CD4-positive, CD25-positive, alpha-beta regulatory T cell (primary cell): ENCODE measurements around the gene C11orf97. TPM values are rescaled to one million over a fixed set of nuclear protein-coding genes. Genes with fewer than 3 reads are reported as not detected.

Experiments used
- ATAC-seq, 2 donors: fragments of 150-1000 bp; cut with Tn5 transposase; one replicate each; pipeline ENCODE4 v1.10.0; 2021; ENCODE audit warnings: low read depth in 2 of 2, moderate number of reproducible peaks in 2 of 2, moderate library complexity in 1 of 2
- DNase-seq, 3 donors: peaks; one replicate each; pipeline versions ENCODE4 v3.0.0 to v3.0.0-alpha.2; 2012 to 2022; ENCODE audit warnings: mixed read lengths in 1 of 3
- H3K27ac ChIP-seq: one replicate; pipeline ENCODE4 v1.7.0; 2013; ENCODE audit warnings: mild to moderate bottlenecking, low read length; ENCODE audit not compliant: insufficient read depth, poor library complexity, severe bottlenecking
- H3K27me3 ChIP-seq: one replicate; pipeline ENCODE4 v1.7.0; 2013; ENCODE audit warnings: low read length; ENCODE audit not compliant: control insufficient read depth, insufficient read depth
- H3K36me3 ChIP-seq: one replicate; pipeline ENCODE4 v1.7.0; 2013; ENCODE audit warnings: mild to moderate bottlenecking, low read length, moderate library complexity; ENCODE audit not compliant: control insufficient read depth, insufficient read depth
- H3K4me1 ChIP-seq: 2 replicates; pipeline ENCODE4 v1.7.0; 2013; ENCODE audit warnings: mild to moderate bottlenecking, low read length; ENCODE audit not compliant: insufficient read depth, control insufficient read depth, poor library complexity, severe bottlenecking
- H3K4me3 ChIP-seq: one replicate; pipeline ENCODE4 v1.7.0; 2013; ENCODE audit warnings: low read depth, mild to moderate bottlenecking, low read length, moderate library complexity
- H3K9me3 ChIP-seq, 2 experiments: 1 replicate in 1 of 2; 2 replicates in 1 of 2; pipeline ENCODE4 v1.7.0; 2013; ENCODE audit warnings: low read length in 2 of 2, mild to moderate bottlenecking in 1 of 2, moderate library complexity in 1 of 2; ENCODE audit not compliant: control insufficient read depth in 2 of 2
- H3K27ac Mint-ChIP-seq, 3 donors: one replicate each; pipeline ENCODE4 v1.8.0; 2020 to 2022; ENCODE audit warnings: mild to moderate bottlenecking in 3 of 3, mixed read lengths in 3 of 3, moderate library complexity in 2 of 3
- H3K27me3 Mint-ChIP-seq: one replicate; pipeline ENCODE4 v1.8.0; 2022; ENCODE audit warnings: mild to moderate bottlenecking, mixed read lengths
- H3K36me3 Mint-ChIP-seq: one replicate; pipeline ENCODE4 v1.8.0; 2020; ENCODE audit warnings: mixed read lengths
- H3K4me1 Mint-ChIP-seq, 4 donors: one replicate each; pipeline ENCODE4 v1.8.0; 2020 to 2022; ENCODE audit warnings: mixed read lengths in 4 of 4, mild to moderate bottlenecking in 1 of 4
- H3K4me3 Mint-ChIP-seq, 4 donors: one replicate each; pipeline ENCODE4 v1.8.0; 2020 to 2022; ENCODE audit warnings: mild to moderate bottlenecking in 4 of 4, mixed read lengths in 4 of 4, moderate library complexity in 3 of 4
- H3K9me3 Mint-ChIP-seq, 7 donors: one replicate each; pipeline ENCODE4 v1.8.0; 2020 to 2022; ENCODE audit warnings: mixed read lengths in 7 of 7, mild to moderate bottlenecking in 3 of 7, moderate library complexity in 2 of 7
- polyA plus RNA-seq, 4 donors: library from polyadenylated mRNA; unstranded; fragments of 300-500 nt; fragmentation: Illumina TruSeq; gene quantifications; one replicate each; pipeline ENCODE4 v1.2.3, GENCODE V29; 2021
- total RNA-seq: library from RNA; stranded (reverse); gene quantifications from one replicate; pipeline ENCODE4 v1.2.3, GENCODE V29; 2022

C11orf97 gene
- total and polyA plus RNA-seq, 5 donors from 2014 or later, result not detected

- no peak for ATAC-seq
- Histone ChIP-seq H3K9me3 (no peaks in the 10 kb centered on the region), H3K27ac (no peak overlapping the region), H3K4me3 (no peak overlapping the region), H3K4me1 (no peaks in the 10 kb centered on the region), H3K36me3 (no peaks in the 10 kb centered on the region), H3K27me3 (peaks cover 26% of the 10 kb centered on the region)
- H3K4me3 Mint-ChIP-seq, result no peak overlapping the region
- peaks cover 66% of the 10 kb centered on the region for H3K27me3 Mint-ChIP-seq
- no peaks in the 10 kb centered on the region for H3K4me1 Mint-ChIP-seq
- no peaks in the 10 kb centered on the region for H3K9me3 Mint-ChIP-seq
- DNase-seq, result no peak
- H3K36me3 Mint-ChIP-seq, result no peaks in the 10 kb centered on the region
- peak overlapping the region in 1 of 3 donors; percentile 10 for H3K27ac Mint-ChIP-seq
Measured at GRCh38 chr11:94528551-94528950, 16.3 kb downstream of the C11orf97 start.

GRCh38 chr11:94532211-94532610 lies 19.9 kb downstream of the C11orf97 start:
- Mint-ChIP-seq H3K4me3 (no peak overlapping the region), H3K27ac (no peak overlapping the region), H3K27me3 (peaks cover 65% of the 10 kb centered on the region), H3K9me3 (peaks cover 0 to 2% (median 0%) of the 10 kb centered on the region in 7 donors), H3K36me3 (no peaks in the 10 kb centered on the region), H3K4me1 (no peaks in the 10 kb centered on the region)
- H3K4me3 ChIP-seq, result no peak overlapping the region
- peaks cover 26% of the 10 kb centered on the region for H3K27me3 ChIP-seq
- DNase-seq, result no peak
- H3K9me3 ChIP-seq, result no peaks in the 10 kb centered on the region
- ATAC-seq, result no peak
- H3K27ac ChIP-seq, result no peak overlapping the region
- no peaks in the 10 kb centered on the region for H3K36me3 ChIP-seq
- H3K4me1 ChIP-seq, result no peaks in the 10 kb centered on the region

GRCh38 chr11:94533206-94533605 lies 20.9 kb downstream of the C11orf97 start:
- H3K27ac ChIP-seq, result no peak overlapping the region
- peaks cover 0 to 2% (median 0%) of the 10 kb centered on the region in 7 donors for H3K9me3 Mint-ChIP-seq
- no peaks in the 10 kb centered on the region for H3K36me3 Mint-ChIP-seq
- no peak overlapping the region for H3K4me3 ChIP-seq
- no peaks in the 10 kb centered on the region for H3K4me1 ChIP-seq
- no peak overlapping the region for H3K27ac Mint-ChIP-seq
- ATAC-seq (no peak), DNase-seq (no peak)
- no peaks in the 10 kb centered on the region for H3K9me3 ChIP-seq
- H3K4me1 Mint-ChIP-seq, result no peaks in the 10 kb centered on the region
- H3K36me3 ChIP-seq, result no peaks in the 10 kb centered on the region
- H3K27me3 Mint-ChIP-seq, result peaks cover 63% of the 10 kb centered on the region
- H3K27me3 ChIP-seq, result peaks cover 22% of the 10 kb centered on the region
- H3K4me3 Mint-ChIP-seq, result no peak overlapping the region

DNA sequence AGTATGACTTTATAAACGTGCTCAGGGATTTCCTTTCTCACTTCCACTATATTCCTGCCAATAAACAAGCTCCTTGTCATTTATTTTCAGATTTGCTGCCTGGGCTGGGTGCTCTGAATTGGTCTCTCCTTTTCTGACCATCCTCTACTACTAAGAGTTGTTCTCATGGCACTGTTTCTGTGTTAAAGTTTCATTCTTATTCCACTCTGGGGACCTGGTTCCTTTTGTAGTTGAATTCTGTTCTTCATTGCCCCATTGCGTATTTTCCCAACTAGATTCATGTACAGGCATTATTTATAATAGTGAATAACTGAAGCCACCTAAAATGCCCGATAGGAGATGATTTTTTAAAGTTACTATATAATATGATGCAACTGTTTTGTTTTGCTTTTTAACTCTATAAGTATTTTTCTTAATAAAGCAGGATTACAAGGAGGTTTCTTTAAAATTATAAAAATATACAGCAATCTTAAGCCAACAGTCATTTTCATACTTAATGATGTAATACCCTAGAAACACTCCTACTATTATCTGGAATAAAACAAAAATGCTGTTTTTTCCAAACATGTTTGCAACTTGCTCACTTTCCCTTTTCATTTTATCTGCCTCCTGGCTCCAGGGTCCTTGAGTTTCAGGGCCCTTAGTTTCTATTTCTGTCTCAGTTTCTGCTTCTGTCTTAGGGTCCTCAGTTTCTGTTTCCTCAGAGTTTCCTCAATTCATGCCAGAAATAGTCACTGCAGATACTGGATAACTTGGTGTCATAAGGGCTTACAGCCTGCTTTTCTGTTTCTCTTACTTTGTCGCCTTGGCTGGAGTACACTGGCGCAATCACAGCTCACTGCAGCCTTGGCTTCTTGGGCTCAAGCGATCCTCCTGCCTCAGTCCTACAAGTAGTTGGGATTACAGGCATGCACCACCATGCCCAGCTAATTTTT lies 21.7 kb downstream of the C11orf97 start:
- H3K4me1 Mint-ChIP-seq, result no peaks in the 10 kb centered on the region
- H3K27ac Mint-ChIP-seq, result no peak overlapping the region
- H3K27me3 Mint-ChIP-seq, result peaks cover 58% of the 10 kb centered on the region
- H3K4me3 Mint-ChIP-seq, result peak overlapping the region in 1 of 4 donors; percentile 44
- no peak overlapping the region for H3K27ac ChIP-seq
- no peaks in the 10 kb centered on the region for H3K9me3 ChIP-seq
- H3K4me3 ChIP-seq, result no peak overlapping the region
- H3K9me3 Mint-ChIP-seq, result peaks cover 0 to 2% (median 0%) of the 10 kb centered on the region in 7 donors
- no peaks in the 10 kb centered on the region for H3K36me3 Mint-ChIP-seq
- no peaks in the 10 kb centered on the region for H3K36me3 ChIP-seq
- no peak for ATAC-seq
- no peaks in the 10 kb centered on the region for H3K4me1 ChIP-seq
- H3K27me3 ChIP-seq, result peaks cover 17% of the 10 kb centered on the region
- DNase-seq, result no peak

GRCh38 chr11:94536386-94536785 lies 24.1 kb downstream of the C11orf97 start:
- H3K27me3 Mint-ChIP-seq, result peaks cover 52% of the 10 kb centered on the region
- H3K36me3 Mint-ChIP-seq, result no peaks in the 10 kb centered on the region
- Histone ChIP-seq H3K27me3 (peaks cover 11% of the 10 kb centered on the region), H3K4me1 (no peaks in the 10 kb centered on the region), H3K27ac (no peak overlapping the region), H3K36me3 (no peaks in the 10 kb centered on the region), H3K9me3 (no peaks in the 10 kb centered on the region), H3K4me3 (no peak overlapping the region)
- ATAC-seq, result no peak
- DNase-seq, result no peak
- H3K4me1 Mint-ChIP-seq, result no peaks in the 10 kb centered on the region
- no peak overlapping the region for H3K27ac Mint-ChIP-seq
- peaks cover 0 to 3% (median 0%) of the 10 kb centered on the region in 7 donors for H3K9me3 Mint-ChIP-seq
- no peak overlapping the region for H3K4me3 Mint-ChIP-seq

GRCh38 chr11:94537031-94537600 lies 24.9 kb downstream of the C11orf97 start:
- H3K4me3 ChIP-seq, result no peak overlapping the region
- no peak for DNase-seq

GRCh38 chr11:94539420-94539819 lies 27.2 kb downstream of the C11orf97 start:
- Mint-ChIP-seq H3K27me3 (peaks cover 26% of the 10 kb centered on the region), H3K4me1 (peaks cover 7 to 12% (median 7%) of the 10 kb centered on the region in 4 donors), H3K27ac (no peak overlapping the region), H3K4me3 (no peak overlapping the region), H3K9me3 (peaks cover 0 to 3% (median 0%) of the 10 kb centered on the region in 7 donors), H3K36me3 (no peaks in the 10 kb centered on the region)
- peaks cover 6% of the 10 kb centered on the region for H3K4me1 ChIP-seq
- peaks cover 2% of the 10 kb centered on the region for H3K27me3 ChIP-seq
- ATAC-seq (no peak), DNase-seq (no peak)
- no peaks in the 10 kb centered on the region for H3K9me3 ChIP-seq
- no peaks in the 10 kb centered on the region for H3K36me3 ChIP-seq
- no peak overlapping the region for H3K4me3 ChIP-seq
- H3K27ac ChIP-seq, result no peak overlapping the region

More at GRCh38 chr11:94537031-94537600, 24.9 kb downstream of the C11orf97 start:
- peaks cover 0 to 3% (median 0%) of the 10 kb centered on the region in 7 donors for H3K9me3 Mint-ChIP-seq
- no peaks in the 10 kb centered on the region for H3K36me3 ChIP-seq
- no peaks in the 10 kb centered on the region for H3K4me1 Mint-ChIP-seq
- H3K36me3 Mint-ChIP-seq, result no peaks in the 10 kb centered on the region
- H3K27me3 ChIP-seq, result peaks cover 9% of the 10 kb centered on the region
- no peaks in the 10 kb centered on the region for H3K9me3 ChIP-seq
- H3K27ac ChIP-seq, result no peak overlapping the region
- peaks cover 45% of the 10 kb centered on the region for H3K27me3 Mint-ChIP-seq
- no peak overlapping the region for H3K4me3 Mint-ChIP-seq
- no peaks in the 10 kb centered on the region for H3K4me1 ChIP-seq
- H3K27ac Mint-ChIP-seq, result no peak overlapping the region
- no peak for ATAC-seq
